H9 (cell line): ENCODE measurements around the gene OSBPL1A. TPM values are rescaled to one million over a fixed set of nuclear protein-coding genes. Genes with fewer than 3 reads are reported as not detected.

Source experiments
- DNase-seq: peaks from one replicate; pipeline ENCODE4 v3.0.0-alpha.2; 2017
- H2AFZ ChIP-seq: one replicate; pipeline ENCODE4 v1.6.1; 2013; ENCODE audit warnings: mild to moderate bottlenecking, low read length, control low read depth, moderate library complexity
- H2AK5ac ChIP-seq: 2 replicates; pipeline ENCODE4 v1.6.1; 2013; ENCODE audit warnings: low read length, control low read depth, mixed read lengths; ENCODE audit not compliant: insufficient read length
- H2BK120ac ChIP-seq: one replicate; pipeline ENCODE4 v1.6.1; 2013; ENCODE audit warnings: low read depth, mild to moderate bottlenecking, low read length, control low read depth, inconsistent platforms; ENCODE audit not compliant: poor library complexity, severe bottlenecking
- H2BK12ac ChIP-seq: 2 replicates; pipeline ENCODE4 v1.6.1; 2013; ENCODE audit warnings: low read length, control low read depth, mixed read lengths, low read depth; ENCODE audit not compliant: insufficient read length
- H2BK15ac ChIP-seq: 2 replicates; pipeline ENCODE4 v1.6.1; 2013; ENCODE audit warnings: low read depth, low read length, control low read depth
- H2BK20ac ChIP-seq: one replicate; pipeline ENCODE4 v1.6.1; 2013; ENCODE audit warnings: low read depth, mild to moderate bottlenecking, low read length, control low read depth, inconsistent platforms; ENCODE audit not compliant: poor library complexity, severe bottlenecking
- H2BK5ac ChIP-seq: 2 replicates; pipeline ENCODE4 v1.6.1; 2013; ENCODE audit warnings: low read length, control low read depth, mixed read lengths; ENCODE audit not compliant: insufficient read length
- H3K14ac ChIP-seq: 2 replicates; pipeline ENCODE4 v1.6.1; 2013; ENCODE audit warnings: low read length, control low read depth; ENCODE audit not compliant: insufficient read depth
- H3K18ac ChIP-seq: 2 replicates; pipeline ENCODE4 v1.6.1; 2013; ENCODE audit warnings: low read depth, mild to moderate bottlenecking, mixed read lengths, low read length, control low read depth; ENCODE audit not compliant: insufficient read length
- H3K23ac ChIP-seq: 2 replicates; pipeline ENCODE4 v1.6.1; 2013; ENCODE audit warnings: low read length, control low read depth, mixed read lengths, low read depth; ENCODE audit not compliant: insufficient read length
- H3K23me2 ChIP-seq: 2 replicates; pipeline ENCODE4 v1.6.1; 2013; ENCODE audit warnings: low read depth, mild to moderate bottlenecking, mixed read lengths, low read length, control low read depth; ENCODE audit not compliant: insufficient read length, poor library complexity, severe bottlenecking
- H3K27ac ChIP-seq: 2 replicates; pipeline ENCODE4 v1.5.1; 2013; ENCODE audit warnings: low read length, control low read depth, mixed read lengths, low read depth; ENCODE audit not compliant: insufficient read length
- H3K27me3 ChIP-seq: 2 replicates; pipeline ENCODE4 v1.6.1; 2013; ENCODE audit warnings: low read length, control low read depth, inconsistent platforms; ENCODE audit not compliant: insufficient read depth
- H3K4ac ChIP-seq: 2 replicates; pipeline ENCODE4 v1.6.1; 2013; ENCODE audit warnings: low read depth, mild to moderate bottlenecking, control low read depth, inconsistent platforms, low read length, moderate library complexity
- H3K4me1 ChIP-seq: 2 replicates; pipeline ENCODE4 v1.6.1; 2013; ENCODE audit warnings: low read length, control low read depth, inconsistent platforms; ENCODE audit not compliant: insufficient read depth
- H3K4me2 ChIP-seq: 2 replicates; pipeline ENCODE4 v1.6.1; 2013; ENCODE audit warnings: low read length, control low read depth, mixed read lengths; ENCODE audit not compliant: insufficient read length, insufficient read depth
- H3K56ac ChIP-seq: 2 replicates; pipeline ENCODE4 v1.6.1; 2013; ENCODE audit warnings: low read depth, mild to moderate bottlenecking, mixed read lengths, low read length, control low read depth; ENCODE audit not compliant: insufficient read length
- H3K79me1 ChIP-seq: 2 replicates; pipeline ENCODE4 v1.6.1; 2013; ENCODE audit warnings: low read depth, mild to moderate bottlenecking, moderate library complexity, low read length, control low read depth, inconsistent platforms; ENCODE audit not compliant: insufficient read depth, poor library complexity, severe bottlenecking
- H3K79me2 ChIP-seq: 2 replicates; pipeline ENCODE4 v1.6.1; 2013; ENCODE audit warnings: low read length, control low read depth, inconsistent platforms; ENCODE audit not compliant: insufficient read depth
- H3K9ac ChIP-seq: 2 replicates; pipeline ENCODE4 v1.6.1; 2013; ENCODE audit warnings: low read length, control low read depth, mixed read lengths; ENCODE audit not compliant: insufficient read length; ENCODE audit errors: extremely low read depth
- H3K9me3 ChIP-seq: one replicate; pipeline ENCODE4 v1.6.1; 2013; ENCODE audit warnings: low read depth, low read length, inconsistent platforms; ENCODE audit not compliant: control insufficient read depth
- H3T11ph ChIP-seq: one replicate; pipeline ENCODE4 v1.6.1; 2013; ENCODE audit warnings: mild to moderate bottlenecking, low read length, control low read depth, inconsistent platforms
- H4K20me1 ChIP-seq: one replicate; pipeline ENCODE4 v1.6.1; 2013; ENCODE audit not compliant: control insufficient read depth, insufficient read length, insufficient read depth
- H4K5ac ChIP-seq: 2 replicates; pipeline ENCODE4 v1.6.1; 2013; ENCODE audit warnings: low read depth, mild to moderate bottlenecking, mixed read lengths, low read length, control low read depth; ENCODE audit not compliant: insufficient read length
- H4K8ac ChIP-seq: replicated peaks from 2 replicates; pipeline ENCODE4 v1.6.1; 2013; ENCODE audit warnings: low read length, control low read depth, mixed read lengths, low read depth; ENCODE audit not compliant: insufficient read length
- H4K91ac ChIP-seq: 2 replicates; pipeline ENCODE4 v1.6.1; 2013; ENCODE audit warnings: low read depth, mild to moderate bottlenecking, moderate library complexity, mixed read lengths, low read length, control low read depth; ENCODE audit not compliant: insufficient read length
- H3K27ac Mint-ChIP-seq, 3 experiments: 2 replicates in 2 of 3; 3 replicates in 1 of 3; pipeline ENCODE4 v1.8.0; 2020 to 2021; ENCODE audit warnings: mixed read lengths in 3 of 3, mild to moderate bottlenecking in 1 of 3, moderate library complexity in 1 of 3
- H3K27me3 Mint-ChIP-seq: 2 replicates; pipeline ENCODE4 v1.8.0; 2021; ENCODE audit warnings: low read depth, mild to moderate bottlenecking, moderate library complexity, mixed read lengths
- H3K36me3 Mint-ChIP-seq, 3 experiments: 2 replicates in 2 of 3; 3 replicates in 1 of 3; pipeline ENCODE4 v1.8.0; 2020 to 2021; ENCODE audit warnings: low read depth in 3 of 3, mixed read lengths in 3 of 3; ENCODE audit not compliant: insufficient read depth in 1 of 3
- H3K4me1 Mint-ChIP-seq, 2 experiments: 2 replicates each; pipeline ENCODE4 v1.8.0; 2020; ENCODE audit warnings: mixed read lengths in 2 of 2
- H3K4me3 Mint-ChIP-seq, 2 experiments: 2 replicates in 1 of 2; 3 replicates in 1 of 2; pipeline ENCODE4 v1.8.0; 2020 to 2021; ENCODE audit warnings: mild to moderate bottlenecking in 2 of 2, mixed read lengths in 2 of 2, moderate library complexity in 1 of 2
- H3K9me3 Mint-ChIP-seq, 2 experiments: 2 replicates in 1 of 2; 3 replicates in 1 of 2; pipeline ENCODE4 v1.8.0; 2020; ENCODE audit warnings: mild to moderate bottlenecking in 2 of 2, mixed read lengths in 2 of 2, moderate library complexity in 1 of 2
- CTCF ChIP-seq: fragments of 200-600 bp; sonication (generic); conservative IDR thresholded peaks from 3 replicates; pipeline ENCODE4 v1.8.0; 2021; ENCODE audit warnings: antibody characterized with exemption, mild to moderate bottlenecking
- WGBS: extraction: QIAGEN DNeasy Blood & Tissue Kit; methylation state at CpG from one replicate; pipeline ENCODE4 v1.1.7; 2013; ENCODE audit warnings: missing lambda C conversion rate, low lambda C conversion rate, mixed read lengths; ENCODE audit not compliant: insufficient read length; ENCODE audit errors: extremely low coverage; 5-methylcytosine and 5-hydroxymethylcytosine counted together
- total RNA-seq: library from RNA; stranded (reverse); gene quantifications from 2 replicates; pipeline ENCODE4 v1.2.1, GENCODE V29; 2021

The OSBPL1A gene
- total RNA-seq, 1 experiment from 2014 or later: 33.9 TPM

- Histone ChIP-seq H3K4me1 (no peaks in the 10 kb centered on the region), H3K23me2 (no peaks in the 10 kb centered on the region), H2BK120ac (no peak overlapping the region), H2BK12ac (no peak overlapping the region), H4K91ac (no peak overlapping the region), H4K8ac (no peak overlapping the region), H2AK5ac (no peak overlapping the region), H2AFZ (no peak overlapping the region), H2BK5ac (no peak overlapping the region), H3K56ac (no peak overlapping the region), H3K27me3 (no peaks in the 10 kb centered on the region), H3K4me2 (no peak overlapping the region), H2BK20ac (no peak overlapping the region), H2BK15ac (no peak overlapping the region), H3T11ph (no peak overlapping the region), H3K23ac (no peak overlapping the region), H4K5ac (no peak overlapping the region), H4K20me1 (no peaks in the 10 kb centered on the region), H3K9ac (no peak overlapping the region), H3K9me3 (no peaks in the 10 kb centered on the region), H3K27ac (no peak overlapping the region), H3K79me2 (no peaks in the 10 kb centered on the region), H3K14ac (no peak overlapping the region), H3K4ac (no peak overlapping the region), H3K18ac (no peak overlapping the region), H3K79me1 (no peaks in the 10 kb centered on the region)
- H3K36me3 Mint-ChIP-seq: peaks cover 24 to 36% (median 27%) of the 10 kb centered on the region in 3 experiments
- peaks cover 18 to 21% of the 10 kb centered on the region in 2 experiments for H3K4me1 Mint-ChIP-seq
- no peak for TF ChIP-seq CTCF
- H3K27ac Mint-ChIP-seq: peak overlapping the region in 2 of 3 experiments; percentile 59 to 66; a peak in 3 of 7 replicates
- no peak overlapping the region for H3K4me3 Mint-ChIP-seq
- DNase-seq: no peak
- no CpG with 5 or more reads among the region's 3 CpGs for WGBS
- no peaks in the 10 kb centered on the region for H3K27me3 Mint-ChIP-seq
- no peaks in the 10 kb centered on the region for H3K9me3 Mint-ChIP-seq
Measured at GRCh38 chr18:24368749-24369148, 28.9 kb downstream of the OSBPL1A start.
